ENCODE measurements around the gene TEX2. TPM values are rescaled to one million over a fixed set of nuclear protein-coding genes. Genes with fewer than 3 reads are reported as not detected.

TEX2 gene
- total and polyA plus RNA-seq, 9 of the 15 experiments (the other 6 are each of a cell fraction or from before 2014, with no cell fraction given): 4.1 to 27.6 (median 19.3) TPM

GRCh38 chr17:64213995-64214811, 48.9 kb downstream of the TEX2 start (continued):
- TF ChIP-seq ZNF318 (IDR thresholded peaks at IDR 0.05; ENCODE audit: borderline replicate concordance in 1 of 2, low read depth in 1 of 2): no peak
- no peak for TF ChIP-seq AFF1 (IDR thresholded peaks at IDR 0.05; ENCODE audit: low read depth in 1 of 2, partially characterized antibody in 2 of 2)
- TF ChIP-seq TEAD1 (CRISPR knock-in tag; IDR thresholded peaks at IDR 0.05): no peak
- no peak for TF ChIP-seq IRF9 (tag; IDR thresholded peaks at IDR 0.05)
- TF ChIP-seq POLR2H (tag; IDR thresholded peaks at IDR 0.05; ENCODE audit: low read depth): no peak
- TF ChIP-seq TCFL5 (CRISPR knock-in tag; conservative IDR thresholded peaks at IDR 0.05): no peak
- no peak for TF ChIP-seq NFYB (IDR thresholded peaks at IDR 0.05; ENCODE audit: extremely low read depth, insufficient read length)
- TF ChIP-seq MIER1 (IDR thresholded peaks at IDR 0.05; ENCODE audit: low read depth): no peak
- TF ChIP-seq ZNF324 (CRISPR knock-in tag; IDR thresholded peaks at IDR 0.05): no peak
- no peak for TF ChIP-seq NCOA2 (IDR thresholded peaks at IDR 0.05; ENCODE audit: partially characterized antibody in 2 of 2)
- TF ChIP-seq GTF2A2 (tag; IDR thresholded peaks at IDR 0.05): no peak
- no peak for TF ChIP-seq YBX1 (IDR thresholded peaks at IDR 0.05)
